Brain pericyte (primary cell): ENCODE data around the gene RBCK1.

ENCODE experiments used
- DNase-seq: peaks from one replicate; pipeline ENCODE4 v3.0.0-alpha.2; 2012; ENCODE audit warnings: low read depth, low spot score

RBCK1 gene

GRCh38 chr20:416950-417800, 9.1 kb downstream of the RBCK1 start:
- DNase-seq: no peak

DNA sequence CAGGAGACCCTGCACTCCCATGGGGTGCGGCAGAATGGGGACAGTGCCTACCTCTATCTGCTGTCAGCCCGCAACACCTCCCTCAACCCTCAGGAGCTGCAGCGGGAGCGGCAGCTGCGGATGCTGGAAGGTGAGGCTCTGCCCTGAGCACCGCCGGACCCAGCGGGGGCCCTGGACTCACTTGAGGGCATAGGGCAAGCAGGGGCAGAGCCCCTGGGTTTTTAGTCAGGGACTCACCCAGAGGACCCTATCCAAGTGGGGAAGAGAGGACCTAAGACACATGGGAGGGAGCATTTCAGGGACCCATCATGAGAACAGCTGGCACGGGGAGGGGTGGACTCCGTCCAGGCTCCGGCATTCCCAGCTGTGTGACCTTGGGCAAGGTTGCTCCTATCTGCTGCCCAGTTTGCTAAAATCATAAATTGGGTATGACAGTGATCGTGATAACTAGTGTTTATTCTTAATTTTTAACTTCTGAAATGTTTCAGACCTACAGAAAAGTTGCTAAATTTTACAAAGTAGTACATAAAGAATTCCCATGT, 9.8 kb downstream of the RBCK1 start:
- no peak for DNase-seq

DNA sequence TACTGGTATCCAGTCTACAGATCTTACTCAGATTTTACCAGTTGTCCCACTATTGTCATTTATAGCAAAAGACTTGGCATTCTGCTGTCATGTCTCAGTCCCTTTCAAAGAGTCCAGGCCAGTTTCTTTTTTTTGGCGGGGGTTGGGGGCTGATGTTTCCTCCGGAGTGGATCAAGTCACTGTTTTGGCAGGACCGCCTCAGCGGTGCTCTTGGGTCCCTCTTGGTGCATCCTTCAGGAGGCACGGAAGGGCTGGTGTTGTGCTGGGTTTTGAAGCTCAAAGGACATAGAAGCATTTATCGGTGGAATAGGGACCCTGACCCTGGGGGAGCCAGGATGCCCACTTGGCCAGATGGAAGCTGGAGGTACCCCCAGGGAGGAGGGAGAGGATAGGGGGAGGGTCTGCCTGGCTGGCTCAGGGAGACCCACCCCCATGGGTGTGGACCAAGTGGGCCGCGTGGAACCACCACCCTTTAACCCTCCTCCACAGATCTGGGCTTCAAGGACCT, 10.8 kb downstream of the RBCK1 start:
- DNase-seq: no peak

DNA sequence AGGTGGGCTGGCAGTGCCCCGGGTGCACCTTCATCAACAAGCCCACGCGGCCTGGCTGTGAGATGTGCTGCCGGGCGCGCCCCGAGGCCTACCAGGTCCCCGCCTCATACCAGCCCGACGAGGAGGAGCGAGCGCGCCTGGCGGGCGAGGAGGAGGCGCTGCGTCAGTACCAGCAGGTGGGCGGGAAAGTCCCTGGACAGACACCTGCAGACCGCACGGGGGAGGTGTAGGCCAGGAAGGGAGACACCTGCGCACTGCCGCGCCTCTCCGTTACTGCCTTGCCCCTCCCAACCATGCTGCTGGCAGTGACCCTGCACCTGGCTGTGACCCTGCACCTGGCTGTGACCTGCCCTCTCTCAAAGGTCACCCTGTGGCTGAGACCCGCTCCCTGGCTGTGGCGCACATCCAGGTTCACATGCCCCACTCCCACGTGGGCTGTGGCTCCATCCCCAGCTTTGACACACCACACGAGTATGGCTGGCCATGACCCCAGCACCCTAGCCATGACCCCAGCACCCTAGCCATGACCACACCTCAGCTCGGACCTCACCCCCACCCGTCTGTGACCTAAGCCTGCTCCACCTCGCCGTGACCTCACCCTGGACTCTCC, 11.6 kb downstream of the RBCK1 start:
- DNase-seq: no peak

DNA sequence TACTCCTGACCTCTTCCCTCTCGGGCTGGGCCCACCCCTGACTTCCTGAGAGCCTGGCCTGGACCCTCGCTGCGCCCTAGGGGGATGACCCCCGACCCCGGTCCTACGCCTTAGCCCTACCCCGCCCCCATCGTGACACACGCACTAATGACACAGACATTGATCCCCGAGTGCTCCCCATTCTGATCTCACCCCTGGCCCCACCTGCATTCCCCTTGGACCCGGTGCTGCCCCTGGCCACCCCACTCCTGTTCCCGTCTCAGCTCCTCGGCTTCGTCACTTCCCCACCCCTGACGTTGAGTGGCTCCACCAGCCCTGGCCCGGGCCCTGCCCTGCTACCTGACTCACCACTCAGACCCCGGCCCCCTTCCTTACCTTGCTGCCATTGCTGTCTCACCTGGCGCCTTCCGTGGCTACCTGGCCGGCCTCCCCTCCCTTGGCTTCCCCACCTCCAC, 12.1 kb downstream of the RBCK1 start:
- DNase-seq: no peak

- no peak for DNase-seq
Observed at GRCh38 chr20:420721-421574, 12.8 kb downstream of the RBCK1 start.

DNA sequence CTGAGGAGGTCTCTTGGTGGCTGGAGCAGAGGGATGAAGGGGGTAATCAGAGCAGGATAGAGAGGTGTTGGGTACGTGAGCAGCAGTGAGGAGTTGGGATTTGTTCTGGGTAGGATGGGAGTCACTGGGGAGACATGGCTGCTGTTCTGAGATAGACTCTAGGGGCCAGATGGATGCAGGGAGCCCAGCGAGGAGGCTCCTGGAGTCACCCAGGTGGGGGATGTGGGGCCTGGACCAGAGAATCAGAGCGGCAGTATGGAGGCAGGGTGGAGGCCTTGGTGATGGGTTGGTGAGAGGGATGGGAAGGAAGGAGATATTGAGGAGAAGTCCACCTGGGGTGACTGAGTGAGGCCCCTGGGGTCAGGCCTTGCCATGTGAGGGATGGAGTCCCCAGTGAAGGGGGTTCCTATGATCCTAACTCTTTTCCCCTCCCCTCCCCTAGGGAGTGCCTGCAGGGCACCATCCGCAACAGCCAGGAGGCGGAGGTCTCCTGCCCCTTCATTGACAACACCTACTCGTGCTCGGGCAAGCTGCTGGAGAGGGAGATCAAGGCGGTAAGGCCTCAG, 13.7 kb downstream of the RBCK1 start:
- DNase-seq: no peak

DNA sequence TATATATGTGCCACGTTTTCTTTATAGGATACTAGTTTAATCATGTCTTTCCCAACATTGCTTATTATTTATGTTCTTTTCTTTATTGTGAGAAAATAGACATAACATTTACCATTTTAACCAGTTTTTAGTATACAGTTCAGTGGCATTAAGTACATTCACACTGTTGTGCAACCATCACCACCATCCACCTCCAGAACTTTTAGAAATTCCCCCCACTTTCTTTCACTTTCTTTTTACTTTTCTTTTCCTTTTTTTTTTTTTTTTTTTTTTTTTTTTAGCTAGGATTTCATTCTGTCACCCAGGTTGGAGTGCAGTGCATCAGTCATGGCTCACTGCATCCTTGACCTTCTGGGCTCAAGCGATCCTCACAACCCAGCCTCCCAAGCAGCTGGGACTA, 18.5 kb downstream of the RBCK1 start:
- no peak for DNase-seq

- no peak for DNase-seq
Observed at GRCh38 chr20:427401-427800, 19.3 kb downstream of the RBCK1 start.

GRCh38 chr20:427849-428657, 20.0 kb downstream of the RBCK1 start:
- no peak for DNase-seq

GRCh38 chr20:428658-429200, 20.6 kb downstream of the RBCK1 start:
- no peak for DNase-seq

- DNase-seq: no peak
Observed at GRCh38 chr20:430091-430999, 22.2 kb downstream of the RBCK1 start.

GRCh38 chr20:431012-431904, 23.2 kb downstream of the RBCK1 start:
- no peak for DNase-seq

- DNase-seq: no peak
Observed at GRCh38 chr20:432208-432607, 24.1 kb downstream of the RBCK1 start.

DNA sequence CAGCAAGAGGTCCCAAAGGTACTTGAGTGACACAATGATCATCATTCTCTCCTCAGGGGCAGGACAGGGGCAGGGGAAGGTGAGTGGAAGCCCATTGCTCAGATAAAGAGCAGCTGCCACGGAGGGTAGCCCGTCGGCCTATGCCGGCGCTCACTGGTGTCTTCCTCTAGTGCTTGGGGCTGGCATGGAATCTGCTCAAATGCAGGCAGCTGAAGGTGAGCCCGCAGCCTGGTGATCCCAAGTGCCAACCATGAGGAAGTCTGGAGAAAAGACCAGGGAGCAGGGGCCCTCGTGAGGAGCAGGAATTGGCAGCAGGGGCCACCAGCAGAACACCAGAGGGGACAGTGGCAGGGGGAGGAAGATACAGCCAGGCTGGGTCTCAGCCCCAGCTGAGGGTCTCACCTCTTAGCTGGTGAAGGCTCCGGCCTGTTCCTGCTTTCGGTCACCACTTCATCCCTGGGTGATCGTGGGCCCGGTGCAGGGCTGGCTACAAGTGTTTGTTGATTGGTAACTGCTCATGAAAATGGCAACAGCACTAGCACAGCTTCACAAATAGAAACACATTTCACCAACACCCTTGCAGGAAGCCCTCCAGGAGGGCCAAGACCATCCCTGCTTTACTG, 24.7 kb downstream of the RBCK1 start:
- DNase-seq: no peak

- DNase-seq: no peak
Observed at GRCh38 chr20:433300-433975, 25.3 kb downstream of the RBCK1 start.

DNA sequence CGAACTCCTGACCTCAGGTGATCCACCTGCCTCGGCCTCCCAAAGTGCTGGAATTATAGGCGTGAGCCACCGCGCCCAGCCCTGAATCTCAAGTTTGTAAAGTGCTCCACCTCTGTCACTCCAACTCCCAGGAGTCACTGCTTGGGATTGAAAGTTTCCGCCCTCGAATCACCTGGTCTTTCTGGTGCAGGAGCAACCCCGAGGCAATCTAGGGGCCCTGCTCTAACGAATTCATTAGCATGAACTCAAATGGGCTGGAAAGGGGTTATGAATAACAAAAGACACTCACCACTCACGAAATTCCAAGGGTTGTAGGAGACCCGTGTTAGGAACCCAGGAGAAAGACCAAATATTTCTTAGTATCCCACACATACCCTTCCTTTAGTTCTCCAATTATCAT, 26.1 kb downstream of the RBCK1 start:
- no peak for DNase-seq
